HG03066 (cell line): Measurements from ENCODE around the gene CTAG1B.
"Not testable (repeated sequence)": the region's sequence is repeated elsewhere in the genome, so short reads cannot be mapped to it uniquely, and the experiment has no call there.

Experiments
- ATAC-seq: cut with Tn5 transposase; IDR thresholded peaks from one replicate; pipeline ENCODE4 v1.9.1; 2021; ENCODE audit warnings: low read depth; ENCODE audit not compliant: unreplicated experiment

CTAG1B gene

DNA sequence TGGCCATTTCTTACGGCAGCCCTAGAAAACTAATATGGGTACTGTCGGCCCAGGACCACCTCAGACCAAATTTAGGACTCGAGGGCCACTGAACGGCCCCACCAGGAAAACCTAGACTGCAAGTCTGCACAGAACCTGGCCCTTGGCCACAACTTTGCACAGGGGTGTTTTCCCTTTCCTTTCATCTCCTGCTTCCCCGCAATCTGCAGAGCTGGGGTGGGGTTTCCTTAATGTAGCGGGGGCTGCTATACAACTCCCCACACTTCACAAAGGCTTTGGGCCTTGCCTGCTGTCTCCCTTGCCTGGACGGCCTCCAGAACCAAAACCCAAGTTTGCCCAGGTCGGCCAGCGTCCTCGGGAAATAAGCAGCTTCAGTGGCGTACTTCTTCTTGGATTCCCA lies 11.9 kb upstream of the CTAG1B start:
- ATAC-seq, result not testable (repeated sequence)

GRCh38 chrX:154628960-154629359 lies 9.9 kb upstream of the CTAG1B start:
- not testable (repeated sequence) for ATAC-seq

DNA sequence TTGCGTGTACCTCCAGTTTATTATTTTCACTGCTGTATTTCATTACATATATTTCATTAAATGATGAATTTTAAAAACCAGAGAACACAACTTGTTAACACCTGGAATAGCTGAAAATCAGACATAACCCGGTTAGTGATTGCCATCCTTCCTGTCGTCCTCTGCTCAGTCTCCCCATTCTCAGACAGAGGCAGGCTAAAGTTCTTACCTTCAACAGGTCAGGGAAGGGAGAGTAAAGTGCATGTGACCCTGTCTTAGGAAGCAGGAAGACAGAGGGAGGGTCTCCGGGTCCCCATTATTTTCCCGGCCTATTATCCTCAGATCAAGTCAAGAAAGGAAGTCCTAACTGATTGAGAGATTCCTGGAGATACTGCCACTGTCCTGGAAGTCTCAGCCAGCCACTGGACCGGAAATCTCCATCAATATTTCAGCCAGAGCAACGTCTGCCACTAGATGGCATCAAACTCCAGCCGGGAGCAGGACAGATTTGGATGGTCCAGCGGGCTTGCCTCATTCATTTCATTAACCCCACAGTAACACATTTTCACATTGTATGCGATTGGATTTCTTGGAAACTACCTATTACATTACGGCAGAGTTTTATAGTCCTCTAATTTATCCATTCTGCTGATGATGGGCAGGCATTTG lies 1.8 kb upstream of the CTAG1B start:
- ATAC-seq, result not testable (repeated sequence)

DNA sequence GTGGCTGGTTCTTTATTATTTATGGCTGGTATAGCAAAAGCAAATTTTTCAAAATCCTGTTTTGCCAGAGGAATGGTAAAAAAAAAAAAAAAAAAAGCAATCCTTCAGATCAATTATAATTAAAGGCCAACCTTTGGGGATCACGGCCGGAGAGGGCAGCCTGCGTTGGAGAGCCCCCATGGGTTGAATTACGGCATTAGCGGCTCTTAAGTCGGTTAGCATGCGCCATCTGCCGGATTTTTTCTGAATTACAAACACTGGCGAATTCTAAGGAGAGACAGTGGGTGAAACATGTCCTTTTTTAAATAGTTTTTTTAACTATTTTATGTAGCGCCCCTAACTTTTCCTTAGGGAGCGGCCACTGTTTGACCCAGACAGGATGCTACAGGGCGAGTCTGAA lies 5.5 kb downstream of the CTAG1B start:
- ATAC-seq, result not testable (repeated sequence)

DNA sequence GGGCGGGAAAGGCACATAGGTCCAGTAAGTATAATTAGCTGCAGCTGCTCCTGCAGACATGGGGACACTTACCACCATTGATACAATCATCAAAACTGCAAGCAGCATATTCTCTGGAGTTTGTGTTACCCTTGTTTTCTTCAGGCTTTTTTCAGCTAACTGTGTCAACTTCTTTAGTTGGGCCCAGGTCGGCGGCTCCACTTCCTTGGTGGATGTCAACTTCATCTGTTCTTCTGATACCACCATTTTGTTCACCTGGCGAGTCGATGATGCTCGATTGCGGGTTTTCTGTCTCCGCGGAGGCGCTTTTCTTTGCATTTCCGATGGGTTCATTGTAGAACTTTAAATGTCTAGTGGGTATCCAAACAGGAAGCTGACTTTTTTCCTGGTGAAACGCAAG lies 7.9 kb downstream of the CTAG1B start:
- not testable (repeated sequence) for ATAC-seq

- not testable (repeated sequence) for ATAC-seq
Measured at GRCh38 chrX:154608823-154609222, 10.3 kb downstream of the CTAG1B start.

GRCh38 chrX:154607976-154608375 lies 11.1 kb downstream of the CTAG1B start:
- not testable (repeated sequence) for ATAC-seq

DNA sequence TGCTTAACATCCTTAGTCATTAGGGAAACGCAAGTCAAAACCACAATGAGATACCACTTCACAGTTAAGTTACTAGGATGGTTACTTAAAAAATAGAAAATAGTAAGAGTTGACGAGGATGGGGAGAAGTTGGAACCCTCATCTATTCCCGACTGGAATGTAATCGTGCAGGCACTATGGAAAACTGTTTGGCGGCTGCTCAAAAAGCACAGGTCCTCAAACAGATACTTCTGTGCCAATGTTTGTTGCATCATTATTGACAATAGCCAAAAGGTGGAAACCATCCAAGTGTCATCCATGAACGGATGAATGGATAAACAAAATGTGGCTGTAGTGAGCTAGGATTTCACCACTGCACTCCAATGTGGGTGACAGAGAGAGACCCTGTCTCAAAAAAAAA lies 11.7 kb downstream of the CTAG1B start:
- ATAC-seq, result no peak

DNA sequence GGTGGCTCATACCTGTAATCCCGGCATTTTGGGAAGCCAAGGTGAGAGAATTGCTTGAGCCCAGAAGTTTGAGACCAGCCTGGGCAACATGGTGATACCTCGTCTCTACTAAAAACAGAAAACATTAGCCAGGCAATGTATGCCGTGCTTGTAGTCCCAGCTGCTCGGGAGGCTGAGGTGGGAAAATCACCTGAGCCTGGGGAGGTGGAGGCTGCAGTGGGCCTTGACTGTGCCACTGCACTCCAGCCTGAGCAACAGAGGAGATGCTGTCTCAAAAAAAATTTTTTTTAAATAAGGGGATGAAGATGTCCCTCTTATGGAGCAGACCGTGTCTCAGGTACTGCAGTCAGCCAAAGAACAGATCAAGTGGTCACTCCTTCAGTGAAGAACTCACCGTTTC lies 13.5 kb downstream of the CTAG1B start:
- ATAC-seq, result no peak

DNA sequence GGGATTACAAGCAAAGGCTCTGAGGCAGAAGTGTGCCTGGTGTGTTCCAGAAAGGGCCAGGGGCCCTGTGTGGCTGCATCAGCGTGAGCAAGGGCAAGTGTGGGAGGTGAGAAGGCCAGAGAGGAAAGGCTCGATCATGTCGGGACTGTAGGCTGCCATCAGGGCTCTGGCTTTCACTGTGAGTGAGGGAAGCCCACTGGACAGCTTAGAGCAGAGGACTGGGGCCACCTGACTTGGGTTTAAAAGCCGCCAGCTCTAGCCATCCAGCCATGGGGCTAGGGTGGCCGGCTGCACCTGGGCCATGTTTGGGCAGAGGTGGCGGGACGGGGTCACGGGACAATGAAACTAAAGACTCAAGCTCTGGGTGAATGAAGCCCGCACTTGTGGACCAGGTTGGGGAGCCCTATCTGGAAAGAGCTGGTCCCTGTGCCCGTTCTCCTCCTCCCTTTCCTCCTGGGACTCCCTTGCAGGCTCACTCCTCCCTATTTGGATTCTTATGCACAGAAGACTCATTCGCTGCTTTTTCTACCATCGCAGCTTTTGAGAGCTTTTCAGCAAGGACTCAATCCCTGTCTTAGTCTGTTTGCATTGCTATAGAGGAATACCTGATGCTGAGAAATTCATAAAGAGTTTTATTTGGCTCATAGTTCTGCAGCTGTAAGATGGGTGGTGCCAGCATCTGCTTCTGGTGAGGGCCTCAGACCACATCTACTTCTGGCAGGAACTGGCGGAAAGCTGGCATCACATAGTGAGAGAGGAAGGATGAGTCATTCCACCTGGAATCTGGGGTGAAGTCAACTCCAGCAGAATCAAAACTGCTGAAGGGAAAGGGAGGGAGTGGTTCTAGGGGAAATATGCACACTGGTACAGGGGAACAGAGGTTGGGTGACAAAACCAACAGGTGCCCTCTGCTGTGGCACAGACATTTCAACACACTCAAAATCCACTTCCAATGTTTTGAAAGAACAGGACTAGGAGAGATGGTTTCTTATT lies 15.3 kb downstream of the CTAG1B start:
- no peak for ATAC-seq

DNA sequence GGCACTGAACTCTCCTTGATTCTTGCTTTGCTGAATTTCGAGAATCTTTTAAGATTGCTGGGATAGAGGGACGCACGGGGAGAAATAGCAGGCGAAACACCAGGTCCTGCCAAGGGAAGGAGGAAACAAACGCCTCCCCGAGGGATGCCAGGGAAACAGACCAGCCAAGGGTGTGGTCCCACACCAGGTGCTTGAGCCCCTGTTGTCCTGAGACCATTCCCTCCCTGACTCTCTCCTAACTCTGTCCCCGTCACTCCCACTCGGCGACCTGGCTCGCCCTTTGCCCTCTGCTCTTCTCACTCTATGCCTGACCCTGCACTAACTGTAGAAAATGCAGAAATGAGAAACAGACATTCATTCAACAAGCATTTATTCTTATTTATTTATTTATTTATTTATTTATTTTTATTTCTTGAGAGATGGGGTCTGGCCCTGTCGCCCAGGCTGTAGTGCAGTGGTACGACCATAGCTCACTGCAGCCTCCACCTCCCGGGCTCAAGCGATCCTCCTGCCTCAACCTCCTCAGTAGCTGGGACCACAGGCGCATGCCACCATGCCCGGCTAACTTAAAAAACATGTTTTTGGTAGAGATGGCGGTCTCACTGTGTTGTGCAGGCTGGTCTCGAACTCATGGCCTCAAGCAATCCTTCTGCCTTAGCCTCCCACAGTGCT lies 16.2 kb downstream of the CTAG1B start:
- ATAC-seq, result no peak

DNA sequence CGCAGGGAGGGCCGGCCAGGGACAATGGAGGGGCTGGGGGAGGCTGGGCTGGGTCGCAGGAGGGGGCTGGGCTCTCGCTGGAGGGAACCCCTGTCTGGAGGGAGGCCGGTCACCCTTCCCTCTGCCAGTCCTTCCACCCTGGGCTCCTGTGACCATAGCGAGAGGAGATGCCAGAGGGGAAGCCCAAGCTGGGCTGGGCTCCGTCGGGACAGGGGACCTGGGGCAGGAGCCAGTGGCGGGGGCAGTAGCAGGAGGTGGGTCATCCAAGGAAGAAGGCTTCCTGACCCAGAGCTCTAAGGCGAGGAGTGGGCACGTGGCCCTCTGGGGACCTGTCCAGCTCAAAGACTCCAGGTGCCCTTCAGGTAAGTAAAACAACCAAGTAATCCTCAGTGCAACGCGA lies 16.9 kb downstream of the CTAG1B start:
- ATAC-seq, result no peak

GRCh38 chrX:154600759-154601374 lies 18.2 kb downstream of the CTAG1B start:
- ATAC-seq, result no peak

DNA sequence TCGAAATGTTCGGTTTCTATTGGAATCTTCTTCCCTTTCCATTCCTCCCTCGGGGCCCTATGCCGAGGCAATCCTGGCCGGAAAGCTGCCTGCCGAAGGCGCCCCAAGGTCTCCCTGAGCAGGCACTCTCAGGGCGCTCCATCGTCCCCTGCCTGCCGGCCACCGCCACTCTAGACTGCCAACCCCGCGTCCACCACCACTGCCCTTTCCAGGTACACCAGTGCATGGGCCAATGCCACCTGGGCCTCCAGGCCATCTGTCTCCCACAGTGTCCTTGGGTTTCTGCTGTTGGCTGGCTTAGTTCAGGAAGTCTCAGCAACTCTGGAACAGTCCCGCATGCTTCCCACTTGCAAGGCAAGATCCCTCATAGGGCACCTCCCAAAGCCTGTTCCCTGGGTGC lies 19.6 kb downstream of the CTAG1B start:
- ATAC-seq, result no peak

DNA sequence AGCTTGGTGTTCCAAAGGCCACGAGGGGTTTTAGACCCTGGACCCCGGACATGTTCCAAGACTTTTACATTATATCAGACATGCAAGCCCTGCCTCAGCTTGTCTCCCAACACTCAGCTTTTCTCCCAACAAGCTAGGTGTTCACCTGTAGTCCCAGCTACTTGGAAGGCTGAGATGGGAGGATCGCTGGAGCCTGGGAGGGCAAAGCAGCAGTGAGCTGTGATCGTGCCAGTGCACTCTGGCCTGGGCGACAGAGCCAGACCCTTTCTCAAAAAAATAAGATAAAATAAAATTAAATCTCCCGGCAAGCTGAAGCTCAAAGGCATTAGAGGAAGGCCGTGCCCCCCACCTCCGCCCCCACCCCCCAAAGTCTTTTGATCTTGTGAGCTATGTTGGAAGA lies 20.4 kb downstream of the CTAG1B start:
- no peak for ATAC-seq

GRCh38 chrX:154597221-154597620 lies 21.9 kb downstream of the CTAG1B start:
- ATAC-seq, result no peak

DNA sequence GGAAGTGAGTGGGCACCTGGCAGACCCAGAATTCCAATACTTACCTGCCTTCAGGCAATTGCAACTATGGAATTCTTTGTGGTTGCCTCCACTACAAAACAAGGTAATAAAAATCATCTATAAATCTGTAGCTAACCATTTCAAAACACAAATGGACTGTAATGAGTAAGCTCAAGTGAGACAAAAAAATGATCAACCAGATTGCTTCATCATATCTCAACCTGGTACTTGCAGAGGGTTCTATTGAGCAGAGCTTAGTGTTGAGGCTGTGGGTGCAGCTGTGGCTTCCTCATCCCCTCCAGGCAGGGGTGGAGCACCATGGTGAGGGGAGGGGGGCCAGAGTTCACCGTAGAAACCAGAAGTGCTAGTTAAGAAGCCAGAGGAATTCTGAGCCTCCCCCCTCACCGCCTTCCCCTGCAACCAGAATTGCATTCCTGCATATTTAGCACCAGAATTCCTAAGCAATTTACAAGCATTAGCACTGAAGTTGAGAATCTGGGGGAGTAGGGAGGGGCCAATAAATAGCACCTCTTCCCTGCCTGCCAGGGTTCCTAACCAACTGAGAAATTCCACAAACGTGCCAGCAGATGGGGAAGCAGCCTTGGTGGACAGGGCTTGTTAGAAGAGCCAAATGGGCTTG lies 22.7 kb downstream of the CTAG1B start:
- ATAC-seq, result no peak

GRCh38 chrX:154595559-154596249 lies 23.4 kb downstream of the CTAG1B start:
- no peak for ATAC-seq

GRCh38 chrX:154594491-154594890 lies 24.6 kb downstream of the CTAG1B start:
- no peak for ATAC-seq

DNA sequence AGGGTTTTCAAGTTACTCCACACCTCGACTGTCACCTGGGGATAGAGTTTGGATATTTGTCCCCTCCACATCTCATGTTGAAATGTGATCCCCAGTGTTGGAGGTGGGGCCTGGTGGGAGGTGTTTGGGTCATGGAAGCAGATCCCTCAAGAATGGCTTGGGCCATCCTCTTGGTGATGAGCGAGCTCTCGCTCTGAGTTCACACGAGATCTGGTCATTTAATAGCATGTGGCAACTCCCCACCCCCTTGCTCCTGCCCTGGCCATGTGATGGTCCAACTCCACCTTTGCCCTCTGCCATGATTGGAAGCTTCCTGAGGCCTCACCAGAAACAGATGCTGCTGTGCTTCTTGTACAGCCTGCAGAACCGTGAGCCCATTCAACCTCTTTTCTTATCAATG lies 25.9 kb downstream of the CTAG1B start:
- ATAC-seq, result no peak
